CD4-positive, alpha-beta T cell treated with Interleukin-15 for 1 hour (primary cell): Measurements from ENCODE around the gene NME7.
A peak's percentile ranks its signal among the peaks of the same experiment; 100 is the strongest.
"Not testable (repeated sequence)": the region's sequence is repeated elsewhere in the genome, so short reads cannot be mapped to it uniquely, and the experiment has no call there.

Source experiments
- DNase-seq: peaks from one replicate; pipeline ENCODE4 v3.0.0-alpha.2; 2020

NME7 gene

DNA sequence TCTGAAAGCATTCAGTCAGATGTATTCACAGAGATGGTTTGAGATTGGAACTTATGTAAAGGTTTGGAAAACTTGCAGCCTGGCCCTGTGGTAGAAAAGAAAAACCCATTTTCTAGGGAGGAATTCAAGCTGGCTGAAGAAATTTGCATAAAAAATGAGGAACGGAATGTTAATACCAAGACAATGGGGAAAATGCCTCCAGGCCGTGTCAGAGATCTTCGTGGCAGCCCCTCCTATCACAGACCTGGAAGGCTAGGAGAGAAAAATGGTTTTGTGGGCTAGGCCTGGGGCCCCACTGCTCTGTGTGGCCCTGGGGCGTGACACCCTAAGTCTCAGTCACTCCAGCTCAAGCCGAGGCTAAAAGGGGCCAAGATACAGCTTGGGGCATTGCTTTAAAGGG lies 26.7 kb downstream of the NME7 start:
- DNase-seq: no peak

DNA sequence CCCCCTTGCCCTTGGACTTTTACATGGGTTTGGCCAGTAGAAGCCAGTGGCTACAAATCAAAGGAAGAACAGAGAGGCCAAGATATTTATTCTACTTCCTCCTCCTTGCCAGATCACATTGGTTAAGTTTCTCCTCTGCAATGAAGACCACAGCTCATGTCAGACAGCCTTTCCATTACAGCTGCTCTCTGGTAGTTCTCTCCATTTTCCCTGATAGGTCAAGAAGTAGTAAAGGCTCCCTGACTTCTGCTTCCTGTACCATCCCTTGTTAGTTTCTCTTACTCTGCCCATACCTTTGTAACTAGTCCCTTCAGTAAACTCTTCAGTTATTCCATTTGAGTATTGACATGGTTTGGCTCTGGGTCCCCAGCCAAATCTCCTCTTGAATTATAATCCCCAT lies 27.8 kb downstream of the NME7 start:
- DNase-seq: no peak

DNA sequence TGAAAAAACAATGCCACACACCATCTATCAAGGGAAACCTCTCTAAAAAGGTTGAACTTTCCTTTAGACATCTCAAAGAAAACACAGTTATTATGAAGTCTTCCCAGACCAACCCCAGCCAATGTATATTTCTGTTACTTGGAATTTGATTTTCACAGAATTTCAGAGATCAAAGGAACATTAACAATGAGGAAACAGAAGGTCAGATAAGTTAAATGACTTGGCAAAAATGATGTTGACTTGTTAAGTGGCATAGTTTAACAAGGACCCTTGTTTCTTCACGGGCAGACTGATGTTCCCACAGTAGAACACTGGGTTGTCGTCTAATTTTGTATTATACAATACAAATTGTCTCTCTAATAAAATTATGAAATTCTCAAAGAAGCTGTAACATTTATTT lies 29.0 kb downstream of the NME7 start:
- DNase-seq: no peak

DNA sequence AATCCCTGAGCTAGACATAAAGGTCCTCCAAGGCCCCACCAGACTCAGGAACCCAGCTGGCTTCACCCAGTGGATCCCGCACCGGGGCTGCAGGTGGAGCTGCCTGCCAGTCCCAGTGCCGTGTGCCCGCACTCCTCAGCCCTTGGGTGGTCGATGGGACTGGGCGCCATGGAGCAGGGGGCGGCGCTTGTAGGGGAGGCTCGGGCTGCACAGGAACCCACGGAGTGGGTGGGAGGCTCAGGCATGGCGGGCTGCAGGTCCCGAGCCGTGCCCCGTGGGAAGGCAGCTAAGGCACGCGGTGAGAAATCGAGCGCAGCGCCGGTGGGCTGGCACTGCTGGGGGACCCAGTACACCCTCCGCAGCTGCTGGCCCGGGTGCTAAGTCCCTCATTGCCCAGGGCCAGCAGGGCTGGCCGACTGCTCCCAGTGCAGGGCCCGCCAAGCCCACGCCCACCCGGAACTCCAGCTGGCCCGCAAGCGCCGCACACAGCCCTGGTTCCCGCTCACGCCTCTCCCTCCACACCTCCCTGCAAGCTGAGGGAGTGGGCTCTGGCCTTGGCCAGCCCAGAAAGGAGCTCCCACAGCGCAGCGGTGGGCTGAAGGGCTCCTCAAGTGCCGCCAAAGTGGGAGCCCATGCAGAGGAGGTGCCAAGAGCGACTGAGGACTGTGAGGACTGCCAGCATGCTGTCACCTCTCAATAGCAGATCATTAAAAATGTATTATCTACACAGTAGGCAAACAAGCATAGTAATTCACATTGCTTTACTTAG lies 30.5 kb downstream of the NME7 start:
- DNase-seq: not testable (repeated sequence)

DNA sequence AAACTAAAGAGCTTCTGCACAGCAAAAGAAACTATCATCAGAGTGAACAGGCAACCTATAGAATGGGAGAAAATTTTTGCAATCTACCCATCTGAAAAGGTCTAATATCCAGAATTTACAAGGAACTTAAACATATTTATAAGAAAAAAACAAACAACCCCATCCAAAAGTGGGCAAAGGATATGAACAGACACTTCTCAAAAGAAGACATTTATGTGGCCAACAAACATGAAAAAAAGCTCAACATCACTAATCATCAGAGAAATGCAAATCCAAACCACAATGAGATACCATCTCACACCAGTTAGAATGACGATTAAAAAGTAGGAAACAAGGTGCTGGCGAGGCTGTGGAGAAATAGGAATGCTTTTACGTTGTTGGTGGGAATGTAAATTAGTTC lies 32.9 kb downstream of the NME7 start:
- not testable (repeated sequence) for DNase-seq

DNA sequence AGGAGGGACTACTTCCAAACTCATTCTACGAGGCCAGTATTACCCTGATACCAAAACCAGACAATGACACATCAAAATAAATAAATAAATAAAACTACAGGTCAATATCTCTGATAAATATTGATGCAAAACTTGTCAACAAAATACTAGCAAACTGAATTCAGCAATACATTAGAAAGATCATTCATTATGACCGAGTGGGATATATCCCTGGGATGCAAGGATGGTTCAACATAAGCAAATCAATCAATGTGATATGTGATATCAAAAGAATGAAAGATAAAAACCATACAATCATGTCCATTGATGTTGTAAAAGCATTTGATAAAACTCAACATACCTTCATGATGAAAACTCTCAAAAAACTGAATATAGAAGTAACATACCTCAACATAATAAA lies 36.7 kb downstream of the NME7 start:
- DNase-seq: no peak

DNA sequence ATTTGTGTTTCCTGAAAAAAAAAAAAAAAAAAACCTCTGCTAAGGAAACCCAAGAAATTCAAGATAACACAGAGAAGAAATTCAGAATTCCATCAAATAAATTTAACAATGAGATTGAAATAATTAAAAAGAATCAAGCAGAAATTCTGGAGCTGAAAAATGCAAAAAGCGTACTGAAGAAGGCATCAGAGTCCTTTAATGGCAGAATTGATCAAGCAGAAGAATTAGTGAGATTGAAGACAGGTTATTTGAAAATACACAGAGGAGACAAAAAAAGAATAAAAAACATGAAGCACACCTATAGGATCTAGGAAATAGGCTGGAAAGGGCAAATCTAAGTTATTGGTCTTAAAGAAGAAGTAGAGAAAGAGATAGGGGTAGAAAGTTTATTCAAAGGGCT lies 38.2 kb downstream of the NME7 start:
- no peak for DNase-seq

DNA sequence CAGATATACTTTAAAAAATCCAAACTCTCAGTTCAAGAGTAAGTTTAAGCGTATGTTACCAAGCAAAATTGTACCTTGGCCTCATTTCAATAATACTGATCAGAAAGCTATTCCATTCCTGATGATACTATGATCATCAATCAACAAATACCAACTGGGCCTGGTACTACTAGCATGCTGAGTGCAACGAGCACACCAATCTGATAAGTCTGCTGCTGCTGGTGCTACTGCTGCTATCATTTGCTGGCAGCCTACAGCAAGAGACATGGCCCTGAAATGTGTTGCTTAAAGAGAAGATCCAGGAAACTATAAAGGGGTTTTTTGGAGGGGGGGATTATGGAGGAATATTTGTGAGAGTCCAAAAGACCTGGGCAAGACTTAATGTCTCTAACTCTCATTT lies 39.7 kb downstream of the NME7 start:
- no peak for DNase-seq

DNA sequence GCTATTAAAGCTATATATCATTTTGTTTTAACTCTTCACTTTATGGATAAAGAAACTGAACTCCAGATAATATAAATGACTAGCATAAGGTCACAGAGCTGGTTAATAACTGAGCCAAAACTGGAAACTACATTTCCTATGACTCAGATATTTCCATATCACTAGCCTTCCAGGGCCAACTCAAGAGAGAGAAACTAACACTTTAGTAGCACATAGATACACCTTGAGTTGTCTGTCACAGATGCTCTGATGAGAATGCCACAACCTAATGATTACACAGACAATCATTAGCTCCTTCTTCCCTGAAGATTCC lies 40.7 kb downstream of the NME7 start:
- no peak for DNase-seq

DNA sequence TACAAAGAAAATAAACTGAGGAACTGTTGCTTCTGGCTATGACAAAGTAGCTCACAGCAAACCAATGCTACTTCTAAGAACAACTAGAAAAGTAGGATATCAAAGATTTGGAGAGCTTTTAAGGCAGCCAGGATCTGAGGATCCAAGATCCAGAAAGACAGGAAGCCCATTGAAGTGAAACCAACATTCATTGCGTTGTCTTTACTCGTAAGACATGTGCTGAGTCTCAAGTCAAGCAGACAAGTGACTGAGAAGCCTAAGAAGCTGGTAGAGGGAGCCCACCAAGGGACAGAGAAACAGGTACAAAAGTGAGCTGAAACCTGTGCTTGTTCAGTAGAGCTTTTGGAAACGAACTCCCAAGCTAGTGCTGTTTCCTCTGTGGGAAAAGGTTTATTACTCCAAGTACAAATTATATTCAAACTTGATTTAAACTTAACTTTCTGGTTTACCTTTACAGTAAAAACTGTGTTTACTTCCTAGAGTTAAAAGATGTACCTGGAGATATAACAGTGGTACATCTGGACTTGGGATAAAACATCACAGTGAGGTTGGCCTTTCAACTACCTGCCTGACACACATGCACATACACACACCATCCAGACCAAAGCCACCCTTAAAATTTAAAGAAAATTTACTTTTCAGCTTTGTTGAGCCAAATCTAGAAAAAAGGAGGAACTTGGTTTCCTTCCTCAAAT lies 41.2 kb downstream of the NME7 start:
- no peak for DNase-seq

DNA sequence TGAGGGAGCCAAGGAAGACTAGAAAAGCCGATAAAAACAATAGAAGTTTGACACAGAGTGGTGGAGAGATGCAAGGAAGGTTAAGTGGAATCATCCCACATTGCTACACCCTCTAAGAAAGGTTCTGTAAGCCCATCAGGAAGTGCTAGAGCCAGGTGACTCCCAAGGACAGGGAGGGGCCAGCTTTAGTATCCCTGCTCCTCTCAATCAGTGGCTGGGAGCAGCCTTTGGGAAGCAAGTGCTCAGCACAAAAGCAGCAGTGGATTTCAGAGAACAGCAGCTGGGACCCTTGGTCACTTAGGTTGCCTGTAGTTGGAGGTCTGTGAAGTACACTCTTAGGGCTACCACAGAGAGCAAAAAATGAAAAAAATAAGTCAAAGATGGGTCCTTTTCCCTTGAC lies 42.5 kb downstream of the NME7 start:
- no peak for DNase-seq

DNA sequence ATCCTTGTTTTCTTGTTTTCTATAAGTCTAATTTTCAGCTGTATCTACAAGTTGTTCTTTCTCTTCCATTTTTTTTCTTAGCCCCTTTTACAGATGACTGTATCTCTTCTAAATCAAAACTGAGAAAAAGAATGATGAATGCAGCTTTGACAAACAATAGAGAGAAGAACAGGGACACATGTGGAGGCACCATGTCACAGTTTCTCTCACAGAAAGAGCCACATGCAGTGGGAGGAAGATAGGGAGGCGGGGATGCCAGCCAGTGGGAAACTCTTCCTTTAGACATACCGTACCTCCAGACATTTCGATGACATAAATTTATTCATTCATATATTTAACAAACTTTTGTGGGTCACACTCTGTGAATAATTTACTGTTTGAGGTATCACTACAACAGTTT lies 45.5 kb downstream of the NME7 start:
- no peak for DNase-seq

DNA sequence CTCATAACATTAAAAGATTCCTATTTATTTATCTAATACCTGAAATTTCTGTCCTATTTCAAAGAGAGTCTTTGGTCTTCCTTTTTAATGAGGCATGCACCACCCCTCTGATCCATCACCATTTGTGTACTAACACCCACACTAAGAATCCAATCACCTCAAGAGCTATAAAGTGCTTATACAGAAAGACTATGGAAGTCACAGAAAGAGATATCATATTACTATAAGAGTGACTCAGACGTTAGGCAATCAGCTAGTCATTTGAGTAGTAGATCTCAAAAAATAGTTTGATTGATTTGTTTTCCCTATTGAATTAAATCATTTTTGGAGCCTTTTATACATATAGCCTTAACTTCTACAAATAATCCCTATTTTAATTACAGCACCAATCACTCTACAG lies 46.1 kb downstream of the NME7 start:
- DNase-seq: no peak

DNA sequence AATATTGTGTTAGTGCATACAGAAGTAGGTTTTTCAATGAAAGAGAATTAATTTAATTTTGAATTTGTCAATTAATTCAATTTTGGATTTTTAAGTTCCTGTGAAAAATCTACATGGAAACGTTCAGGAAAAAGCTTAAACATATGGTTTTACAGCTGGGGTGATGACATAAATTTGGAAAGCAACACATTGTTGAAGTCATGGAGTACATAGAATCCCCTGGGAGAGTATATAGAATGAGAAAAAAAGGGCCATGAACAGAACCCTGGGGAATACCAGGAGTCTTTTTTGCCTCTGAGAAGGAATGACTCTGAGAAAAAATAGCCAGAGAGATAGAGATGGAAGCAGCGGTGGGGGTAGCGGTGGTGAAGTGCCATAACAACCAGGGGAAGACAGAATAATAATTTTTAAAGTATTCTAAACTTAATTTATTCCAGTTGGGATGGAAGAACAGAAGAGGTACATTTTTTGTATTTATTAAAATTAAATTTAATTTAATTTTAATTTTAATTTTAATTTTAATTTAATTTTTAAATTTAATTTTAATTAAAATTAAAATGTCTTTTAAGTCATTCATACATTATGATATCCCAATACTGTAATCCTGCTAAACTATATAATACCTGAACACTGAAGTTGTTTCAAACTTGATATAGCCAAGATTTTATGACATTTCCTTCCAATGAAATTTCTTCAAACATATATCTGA lies 48.9 kb downstream of the NME7 start:
- DNase-seq: no peak

DNA sequence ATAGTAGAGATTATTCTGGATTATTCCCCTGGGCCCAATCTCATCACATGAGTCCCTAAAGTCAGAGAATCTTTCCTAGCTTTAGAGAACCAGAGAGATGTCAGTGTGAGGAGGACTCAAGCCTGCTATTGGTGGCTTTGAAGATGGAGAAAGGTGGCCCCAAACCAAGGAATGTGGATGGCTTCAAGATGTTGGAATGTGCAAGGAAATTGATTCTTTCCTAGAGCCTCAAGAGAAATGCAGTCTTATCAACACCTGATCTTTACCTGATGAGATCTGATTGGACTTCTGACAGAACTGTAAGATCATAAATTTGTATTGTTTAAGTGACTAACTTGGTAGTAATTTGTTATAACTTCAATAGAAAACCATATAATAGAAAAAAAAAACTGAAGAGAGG lies 51.0 kb downstream of the NME7 start:
- no peak for DNase-seq

DNA sequence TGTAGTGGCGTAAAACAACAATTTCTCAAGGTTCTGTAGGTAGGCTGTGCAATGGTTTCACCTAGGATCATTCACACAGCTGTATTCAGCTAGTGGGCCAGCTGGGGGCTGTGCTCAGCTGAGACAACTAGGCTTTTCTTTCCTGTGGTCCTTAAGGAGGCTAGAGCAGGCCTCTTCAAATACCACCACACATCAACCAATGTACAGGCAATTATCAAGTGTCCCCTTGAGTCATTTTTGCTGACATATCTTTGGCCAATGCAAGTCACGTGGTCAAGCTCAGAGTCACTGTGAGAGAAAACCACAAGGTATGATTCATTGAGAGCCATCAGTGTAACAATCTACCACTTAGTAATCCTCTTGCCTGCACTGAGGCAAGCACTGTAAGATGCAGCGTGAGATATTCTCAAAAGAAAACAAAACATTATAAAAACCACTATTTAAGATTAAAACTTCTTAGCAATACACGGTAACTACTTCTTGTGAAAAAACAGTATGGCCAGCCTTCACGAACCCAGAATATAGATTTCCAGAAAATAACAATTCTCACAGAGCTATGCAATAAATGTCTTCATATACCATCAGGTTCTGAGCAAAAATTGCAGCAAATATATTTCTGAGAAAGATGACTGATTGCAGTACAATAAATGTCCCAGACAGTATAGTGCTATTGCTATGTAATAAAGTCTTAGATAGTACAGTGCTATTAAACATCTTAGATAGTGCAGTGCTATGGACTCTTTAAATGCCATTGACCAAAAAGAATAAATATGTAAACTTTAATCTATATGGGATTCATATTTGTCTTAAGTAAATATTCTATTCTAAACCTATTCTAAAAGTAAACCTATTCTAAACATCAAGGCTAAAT lies 55.3 kb downstream of the NME7 start:
- DNase-seq: peak; percentile 43

DNA sequence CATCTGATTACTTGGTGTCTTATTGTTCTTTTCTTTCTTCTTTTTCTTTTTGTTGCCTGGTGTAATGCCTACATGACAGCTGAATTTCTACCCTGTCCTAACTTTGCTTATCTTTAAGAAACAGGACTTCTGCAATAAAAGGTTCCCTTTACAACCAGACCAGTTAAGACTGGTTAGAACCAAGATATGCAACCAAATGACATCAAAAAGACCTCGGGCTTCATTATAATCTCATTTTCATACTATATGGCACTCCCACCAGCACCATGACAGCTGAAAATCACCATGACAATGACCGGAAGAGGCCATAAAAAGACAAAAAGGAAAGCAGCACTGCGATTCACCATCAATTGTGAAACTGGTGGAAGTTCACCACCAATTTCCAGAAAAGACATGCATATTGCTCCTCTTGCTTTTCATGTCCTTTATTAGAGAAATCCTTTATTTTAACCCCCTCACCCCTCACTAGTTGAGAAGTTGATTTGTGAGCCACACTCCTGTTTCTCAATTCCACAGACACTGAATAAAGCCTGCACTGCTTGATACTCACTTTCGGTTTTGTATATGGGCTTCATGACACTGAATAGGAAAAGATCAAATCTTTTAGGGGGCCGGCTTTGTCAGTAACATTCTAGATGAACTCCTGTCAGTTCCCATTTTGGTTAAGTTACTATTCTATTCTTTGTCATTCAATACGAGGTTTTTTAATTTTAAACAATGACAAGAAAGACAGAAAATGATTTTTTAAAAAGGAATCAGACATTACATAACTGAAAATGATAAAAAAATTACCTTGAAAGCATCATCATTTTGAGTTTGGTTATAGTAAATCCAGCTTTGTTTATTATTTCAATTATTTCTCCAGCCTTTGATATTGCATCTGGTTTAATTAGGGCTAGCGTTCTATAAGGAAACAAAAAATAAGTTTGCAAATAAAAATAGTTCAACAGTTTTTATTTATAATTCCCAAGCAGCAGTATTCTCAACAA lies 58.1 kb downstream of the NME7 start:
- no peak for DNase-seq

DNA sequence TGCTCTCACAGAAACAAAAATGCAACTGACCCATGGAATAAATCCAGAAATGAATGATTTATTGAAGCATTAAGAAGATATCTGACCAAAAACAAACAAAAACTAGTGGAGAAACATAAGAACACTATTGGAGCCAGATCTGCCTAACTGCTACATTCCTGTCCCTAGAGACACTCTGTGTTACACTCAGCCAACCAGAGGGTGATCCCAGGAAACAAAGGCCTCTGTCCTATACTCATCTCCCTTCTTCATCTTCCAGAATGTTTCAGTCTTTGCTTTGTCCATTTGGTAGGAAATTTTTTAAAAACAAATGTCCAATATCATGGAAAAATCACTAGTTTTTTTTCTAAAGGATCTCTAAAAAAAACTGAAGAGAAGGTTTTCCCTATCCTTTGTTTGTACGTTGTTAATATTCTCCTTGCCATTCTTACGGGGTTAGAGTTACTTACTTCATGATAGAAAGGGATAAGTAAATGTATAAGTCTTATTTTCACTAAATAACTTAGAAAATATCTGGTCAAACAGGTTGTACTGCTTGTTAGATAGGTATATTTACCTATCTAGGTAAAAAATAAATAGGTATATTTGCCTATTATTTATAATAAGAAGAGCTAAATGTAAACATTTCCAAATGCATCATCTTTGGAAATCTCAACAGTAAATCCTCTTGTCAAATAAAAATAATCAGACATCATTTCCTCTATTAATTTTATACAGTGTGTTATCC lies 59.1 kb downstream of the NME7 start:
- DNase-seq: no peak

DNA sequence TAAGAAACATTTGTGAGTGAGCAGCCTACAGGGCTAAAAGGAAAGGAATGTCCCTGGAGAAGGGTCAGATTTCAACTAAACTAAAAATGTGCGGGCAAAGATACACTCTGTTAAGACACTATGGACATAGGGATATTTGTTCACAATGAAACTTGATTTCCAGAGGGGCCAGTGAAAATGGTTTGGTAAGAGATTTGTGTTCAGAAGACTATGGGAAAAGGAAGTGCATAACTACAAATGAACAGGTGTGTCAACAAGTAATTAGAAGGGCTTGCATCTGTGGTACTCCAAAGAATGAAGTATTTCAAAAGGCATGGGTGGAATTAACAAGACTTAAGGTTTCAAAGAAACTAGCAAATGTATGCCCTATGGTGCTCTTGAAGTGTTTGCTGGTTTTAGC lies 60.4 kb downstream of the NME7 start:
- DNase-seq: no peak

DNA sequence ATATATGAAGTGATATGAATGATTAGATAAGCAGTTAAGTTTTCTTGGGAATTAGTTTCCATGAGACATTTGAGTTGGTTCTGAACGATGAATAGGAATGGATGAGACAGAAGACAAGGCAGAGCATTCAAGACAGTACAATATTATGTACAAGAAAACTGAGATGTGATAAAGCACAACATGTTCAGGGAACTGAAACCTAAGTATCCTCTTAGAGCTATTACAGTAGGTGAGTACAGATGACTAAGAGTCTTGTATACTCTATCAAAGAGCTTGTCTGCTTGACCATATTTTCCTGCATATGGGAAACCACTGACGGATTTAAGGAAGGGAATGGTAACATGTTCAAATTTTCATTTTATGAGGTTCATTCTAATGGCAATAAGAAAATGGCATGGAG lies 61.6 kb downstream of the NME7 start:
- DNase-seq: no peak

DNA sequence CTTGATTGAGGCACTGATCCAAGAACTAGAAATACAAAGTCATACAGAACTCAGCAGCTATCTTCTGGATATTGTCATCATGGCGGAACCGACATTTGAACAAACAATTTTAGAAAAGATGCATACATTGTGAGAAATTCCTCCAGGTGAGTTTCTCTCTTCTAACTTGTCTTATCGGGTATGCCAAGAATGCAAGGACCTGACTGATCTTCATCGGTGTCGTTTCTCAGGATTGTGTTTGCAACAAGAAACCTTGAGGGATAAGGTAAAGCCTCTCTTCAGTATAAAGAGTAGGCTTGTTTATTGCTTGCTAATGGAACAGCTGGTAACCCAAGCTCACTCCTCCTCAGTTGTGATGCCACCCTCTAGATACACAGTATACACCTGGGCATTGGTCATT lies 62.2 kb downstream of the NME7 start:
- DNase-seq: no peak
